ENCODE data around the gene DLGAP4. TPM values are rescaled to one million over a fixed set of nuclear protein-coding genes. Genes with fewer than 3 reads are reported as not detected.

The DLGAP4 gene
- total and polyA plus RNA-seq, 10 of the 15 experiments (the other 5 are each of a cell fraction or from before 2014, with no cell fraction given): 0.42 to 43.3 (median 19.0) TPM

DNA sequence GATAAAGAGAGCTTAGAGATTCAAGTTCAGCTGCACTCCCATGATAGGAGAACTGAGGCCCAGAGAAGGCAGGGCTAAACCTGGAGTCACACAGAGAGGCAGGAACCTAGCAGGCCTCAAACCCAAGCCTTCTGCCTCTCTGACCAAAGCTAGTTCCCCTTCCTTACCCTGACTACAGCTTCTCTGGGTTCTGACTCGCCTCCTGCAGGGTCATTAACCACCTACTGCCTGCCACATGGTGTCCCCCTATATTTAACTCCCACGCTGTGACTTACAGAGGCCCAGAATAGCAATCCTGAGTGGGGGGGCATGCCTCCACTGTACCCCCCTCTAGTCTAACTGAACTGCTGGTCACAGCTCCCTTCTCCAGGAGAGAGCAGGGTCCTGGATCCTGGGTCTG lies 84.1 kb downstream of the DLGAP4 start (continued):
- TF ChIP-seq, protein P1, sequence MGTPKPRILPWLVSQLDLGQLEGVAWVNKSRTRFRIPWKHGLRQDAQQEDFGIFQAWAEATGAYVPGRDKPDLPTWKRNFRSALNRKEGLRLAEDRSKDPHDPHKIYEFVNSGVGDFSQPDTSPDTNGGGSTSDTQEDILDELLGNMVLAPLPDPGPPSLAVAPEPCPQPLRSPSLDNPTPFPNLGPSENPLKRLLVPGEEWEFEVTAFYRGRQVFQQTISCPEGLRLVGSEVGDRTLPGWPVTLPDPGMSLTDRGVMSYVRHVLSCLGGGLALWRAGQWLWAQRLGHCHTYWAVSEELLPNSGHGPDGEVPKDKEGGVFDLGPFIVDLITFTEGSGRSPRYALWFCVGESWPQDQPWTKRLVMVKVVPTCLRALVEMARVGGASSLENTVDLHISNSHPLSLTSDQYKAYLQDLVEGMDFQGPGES (IDR thresholded peaks at IDR 0.05): no peak

DNA sequence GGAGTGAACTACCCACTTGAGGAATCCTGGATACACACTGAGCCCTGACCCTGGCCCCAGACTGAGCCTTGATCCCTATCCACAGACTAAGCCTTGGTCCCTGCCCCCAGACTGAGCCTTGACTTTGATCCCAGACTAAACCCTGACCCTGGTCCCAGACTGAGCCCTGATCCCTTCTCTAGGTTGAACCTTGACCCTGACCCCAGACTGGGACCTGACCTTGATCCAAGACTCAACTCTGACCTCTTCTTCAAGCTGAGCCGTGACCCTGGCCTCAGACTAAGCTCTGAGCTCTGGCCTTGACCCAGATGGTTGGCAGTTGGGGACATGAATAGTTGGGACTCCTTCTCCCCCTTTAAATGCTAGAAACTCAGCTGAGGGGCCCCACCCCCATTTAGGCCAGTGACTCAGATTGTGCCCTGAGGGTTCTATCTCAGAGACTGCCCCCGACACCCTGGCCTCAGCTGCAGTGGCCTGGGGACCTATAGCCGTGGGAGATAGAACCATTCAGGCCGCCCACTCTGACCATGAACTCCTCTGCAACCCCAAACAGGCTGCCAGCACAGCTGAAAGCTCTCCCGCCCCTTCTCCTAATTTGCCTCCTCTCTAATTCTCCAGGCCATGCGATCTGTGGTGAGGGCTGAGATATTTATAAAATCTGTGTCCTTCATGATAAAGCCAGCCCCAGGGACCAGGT lies 84.7 kb downstream of the DLGAP4 start:
- no TSS peak for BruUV-seq (replicated peaks)
- ATAC-seq (no peak), FAIRE-seq (no peak), DNase-seq (ENCODE audit: low read depth, low spot score) (no peak)
- no peaks in the 10 kb centered on the region for H3K36me3 ChIP-seq (ENCODE audit: control insufficient read depth in 2 of 2, insufficient read depth in 2 of 2, low read length in 1 of 2)
- no peak overlapping the region for H3K27ac ChIP-seq (ENCODE audit: control insufficient read depth, insufficient read depth)
- CTCF ChIA-PET: no interaction called here
- no peaks in the 10 kb centered on the region for H4K20me1 ChIP-seq (ENCODE audit: control insufficient read depth, insufficient read depth)
- H3K9ac ChIP-seq (ENCODE audit: control insufficient read depth, insufficient read depth, low read length): no peak overlapping the region
- WGBS (ENCODE audit: insufficient coverage, insufficient replicate concordance, low lambda C conversion rate, missing lambda C conversion rate): 6% methylated on average over 6 of the region's 6 CpGs
- in situ Hi-C loops (cut with MboI) (no loop called here), intact Hi-C loops (cut with micrococcal nuclease; ENCODE audit: unreplicated experiment) (no loop called here)
- no peak overlapping the region for H3K4me2 ChIP-seq (ENCODE audit: control insufficient read depth, insufficient read depth)
- no peaks in the 10 kb centered on the region for H3K4me1 ChIP-seq (ENCODE audit: control insufficient read depth, insufficient read depth, low read length)
- SMC1A ChIA-PET (ENCODE audit: uncharacterized antibody, unreplicated experiment): interaction anchor here (0.8 to 1.2 kb wide), 2 partner anchors 9 kb away, joined by 3 read pairs; no protein-coding TSS in a partner anchor
- H3K79me2 ChIP-seq (ENCODE audit: control insufficient read depth, insufficient read depth, low read length): no peaks in the 10 kb centered on the region
- H3K27me3 ChIP-seq (replicated peaks in 1 of 2; ENCODE audit: control insufficient read depth in 2 of 2, insufficient read depth in 2 of 2, low read length in 1 of 2): no peaks in the 10 kb centered on the region; a peak in 1 of 4 replicates
- H3K4me3 ChIP-seq: no peak overlapping the region
- H2AFZ ChIP-seq (ENCODE audit: control insufficient read depth, low read depth, low read length): no peak overlapping the region
- TF ChIP-seq, protein P2, sequence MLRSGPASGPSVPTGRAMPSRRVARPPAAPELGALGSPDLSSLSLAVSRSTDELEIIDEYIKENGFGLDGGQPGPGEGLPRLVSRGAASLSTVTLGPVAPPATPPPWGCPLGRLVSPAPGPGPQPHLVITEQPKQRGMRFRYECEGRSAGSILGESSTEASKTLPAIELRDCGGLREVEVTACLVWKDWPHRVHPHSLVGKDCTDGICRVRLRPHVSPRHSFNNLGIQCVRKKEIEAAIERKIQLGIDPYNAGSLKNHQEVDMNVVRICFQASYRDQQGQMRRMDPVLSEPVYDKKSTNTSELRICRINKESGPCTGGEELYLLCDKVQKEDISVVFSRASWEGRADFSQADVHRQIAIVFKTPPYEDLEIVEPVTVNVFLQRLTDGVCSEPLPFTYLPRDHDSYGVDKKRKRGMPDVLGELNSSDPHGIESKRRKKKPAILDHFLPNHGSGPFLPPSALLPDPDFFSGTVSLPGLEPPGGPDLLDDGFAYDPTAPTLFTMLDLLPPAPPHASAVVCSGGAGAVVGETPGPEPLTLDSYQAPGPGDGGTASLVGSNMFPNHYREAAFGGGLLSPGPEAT (IDR thresholded peaks at IDR 0.05; ENCODE audit: low read depth): no peak
- TF ChIP-seq IKZF1 (conservative IDR thresholded peaks at IDR 0.05) (no peak), NBN (IDR thresholded peaks at IDR 0.05) (no peak), IKZF2 (IDR thresholded peaks at IDR 0.05) (no peak), ZNF217 (IDR thresholded peaks at IDR 0.05) (no peak)
- TF ChIP-seq, protein P3, sequence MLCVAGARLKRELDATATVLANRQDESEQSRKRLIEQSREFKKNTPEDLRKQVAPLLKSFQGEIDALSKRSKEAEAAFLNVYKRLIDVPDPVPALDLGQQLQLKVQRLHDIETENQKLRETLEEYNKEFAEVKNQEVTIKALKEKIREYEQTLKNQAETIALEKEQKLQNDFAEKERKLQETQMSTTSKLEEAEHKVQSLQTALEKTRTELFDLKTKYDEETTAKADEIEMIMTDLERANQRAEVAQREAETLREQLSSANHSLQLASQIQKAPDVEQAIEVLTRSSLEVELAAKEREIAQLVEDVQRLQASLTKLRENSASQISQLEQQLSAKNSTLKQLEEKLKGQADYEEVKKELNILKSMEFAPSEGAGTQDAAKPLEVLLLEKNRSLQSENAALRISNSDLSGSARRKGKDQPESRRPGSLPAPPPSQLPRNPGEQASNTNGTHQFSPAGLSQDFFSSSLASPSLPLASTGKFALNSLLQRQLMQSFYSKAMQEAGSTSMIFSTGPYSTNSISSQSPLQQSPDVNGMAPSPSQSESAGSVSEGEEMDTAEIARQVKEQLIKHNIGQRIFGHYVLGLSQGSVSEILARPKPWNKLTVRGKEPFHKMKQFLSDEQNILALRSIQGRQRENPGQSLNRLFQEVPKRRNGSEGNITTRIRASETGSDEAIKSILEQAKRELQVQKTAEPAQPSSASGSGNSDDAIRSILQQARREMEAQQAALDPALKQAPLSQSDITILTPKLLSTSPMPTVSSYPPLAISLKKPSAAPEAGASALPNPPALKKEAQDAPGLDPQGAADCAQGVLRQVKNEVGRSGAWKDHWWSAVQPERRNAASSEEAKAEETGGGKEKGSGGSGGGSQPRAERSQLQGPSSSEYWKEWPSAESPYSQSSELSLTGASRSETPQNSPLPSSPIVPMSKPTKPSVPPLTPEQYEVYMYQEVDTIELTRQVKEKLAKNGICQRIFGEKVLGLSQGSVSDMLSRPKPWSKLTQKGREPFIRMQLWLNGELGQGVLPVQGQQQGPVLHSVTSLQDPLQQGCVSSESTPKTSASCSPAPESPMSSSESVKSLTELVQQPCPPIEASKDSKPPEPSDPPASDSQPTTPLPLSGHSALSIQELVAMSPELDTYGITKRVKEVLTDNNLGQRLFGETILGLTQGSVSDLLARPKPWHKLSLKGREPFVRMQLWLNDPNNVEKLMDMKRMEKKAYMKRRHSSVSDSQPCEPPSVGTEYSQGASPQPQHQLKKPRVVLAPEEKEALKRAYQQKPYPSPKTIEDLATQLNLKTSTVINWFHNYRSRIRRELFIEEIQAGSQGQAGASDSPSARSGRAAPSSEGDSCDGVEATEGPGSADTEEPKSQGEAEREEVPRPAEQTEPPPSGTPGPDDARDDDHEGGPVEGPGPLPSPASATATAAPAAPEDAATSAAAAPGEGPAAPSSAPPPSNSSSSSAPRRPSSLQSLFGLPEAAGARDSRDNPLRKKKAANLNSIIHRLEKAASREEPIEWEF (IDR thresholded peaks at IDR 0.05; ENCODE audit: insufficient replicate concordance, low read depth, low read length): no peak
- H3K9me3 ChIP-seq (replicated peaks; ENCODE audit: control insufficient read depth, insufficient read depth, low read length): no peaks in the 10 kb centered on the region
- POLR2A ChIA-PET: no interaction called here
- RAD21 ChIA-PET (ENCODE audit: unreplicated experiment): no interaction called here

Data from GM12878 (cell line).